HEK293 (cell line): ENCODE results near the gene POGZ.

Experiments used
- CTCF ChIA-PET: fragments of 350-600 bp; formaldehyde crosslinking; extraction: SDS; loops from one replicate; lab custom pipeline; 2021; ENCODE audit warnings: antibody characterized with exemption; lab: Yijun Ruan, JAX
- POLR2A ChIA-PET: fragments of 300-600 bp; formaldehyde crosslinking; extraction: SDS; loops from one replicate; lab custom pipeline; 2020; ENCODE audit warnings: antibody characterized with exemption, inconsistent platforms; lab: Yijun Ruan, JAX
- H3K27ac ChIP-seq: fragments of 200-500 bp; sonication (Bioruptor generic); 2 replicates; pipeline ENCODE4 v1.5.1; 2014; ENCODE audit warnings: low read depth, low read length, control low read depth, inconsistent platforms; ENCODE audit errors: extremely low read depth
- H3K36me3 ChIP-seq, 2 experiments: fragments of 200-500 bp in 1 of 2; sonication (Bioruptor generic) in 1 of 2; 1 replicate in 1 of 2; 2 replicates in 1 of 2; pipeline ENCODE4 v1.5.1; 2014 to 2017; ENCODE audit warnings: inconsistent platforms in 2 of 2, low read length in 2 of 2; ENCODE audit not compliant: control insufficient read depth in 2 of 2, insufficient read depth in 1 of 2
- H3K4me1 ChIP-seq: fragments of 200-500 bp; sonication (Bioruptor generic); 2 replicates; pipeline ENCODE4 v1.5.1; 2014; ENCODE audit warnings: mild to moderate bottlenecking, low read length, inconsistent platforms; ENCODE audit not compliant: control insufficient read depth, insufficient read depth
- H3K4me3 ChIP-seq: 2 replicates; pipeline ENCODE4 v1.5.1; 2011; ENCODE audit warnings: low read depth, mild to moderate bottlenecking, control low read depth, low read length, moderate library complexity
- H3K9me3 ChIP-seq: fragments of 200-500 bp; sonication (Bioruptor generic); 2 replicates; pipeline ENCODE4 v1.5.1; 2014; ENCODE audit warnings: low read depth, low read length, inconsistent platforms; ENCODE audit not compliant: control insufficient read depth, insufficient read depth
- ZBTB17 ChIP-seq: fragments of 450-650 bp; formaldehyde crosslinking; IDR thresholded peaks from 2 replicates; pipeline ENCODE4 v1.5.1; 2016; ENCODE audit warnings: missing biosample characterization, missing genetic modification characterization
- ZBTB8A ChIP-seq: fragments of 450-650 bp; formaldehyde crosslinking; IDR thresholded peaks from 2 replicates; pipeline ENCODE4 v1.5.1; 2016; ENCODE audit warnings: missing biosample characterization, missing genetic modification characterization
- ZNF121 ChIP-seq: fragments of 450-650 bp; formaldehyde crosslinking; IDR thresholded peaks from 2 replicates; pipeline ENCODE4 v1.5.1; 2016; ENCODE audit warnings: missing biosample characterization, missing genetic modification characterization
- ZNF19 ChIP-seq: fragments of 450-650 bp; formaldehyde crosslinking; IDR thresholded peaks from 2 replicates; pipeline ENCODE4; 2016; ENCODE audit warnings: missing biosample characterization, missing genetic modification characterization, low read depth
- ZNF221 ChIP-seq: fragments of 450-650 bp; formaldehyde crosslinking; IDR thresholded peaks from 2 replicates; pipeline ENCODE4 v1.5.1; 2017; ENCODE audit warnings: missing biosample characterization, missing genetic modification characterization, borderline replicate concordance
- ZNF23 ChIP-seq: fragments of 450-650 bp; formaldehyde crosslinking; IDR thresholded peaks from 2 replicates; pipeline ENCODE4 v1.5.1; 2016; ENCODE audit warnings: missing biosample characterization, missing genetic modification characterization, borderline replicate concordance
- ZNF248 ChIP-seq: fragments of 450-650 bp; formaldehyde crosslinking; IDR thresholded peaks from 2 replicates; pipeline ENCODE4 v1.5.1; 2017; ENCODE audit warnings: missing biosample characterization, missing genetic modification characterization
- ZNF292 ChIP-seq: fragments of 450-650 bp; formaldehyde crosslinking; IDR thresholded peaks from 2 replicates; pipeline ENCODE4 v1.5.1; 2016; ENCODE audit warnings: low read depth, missing biosample characterization, missing genetic modification characterization, borderline replicate concordance
- ZNF558 ChIP-seq: fragments of 450-650 bp; formaldehyde crosslinking; IDR thresholded peaks from 2 replicates; pipeline ENCODE4 v1.5.1; 2016; ENCODE audit warnings: missing biosample characterization, missing genetic modification characterization
- ZNF701 ChIP-seq: fragments of 450-650 bp; formaldehyde crosslinking; IDR thresholded peaks from 2 replicates; pipeline ENCODE4 v1.5.1; 2016; ENCODE audit warnings: missing biosample characterization, missing genetic modification characterization
- ZNF76 ChIP-seq: fragments of 450-650 bp; formaldehyde crosslinking; IDR thresholded peaks from 2 replicates; pipeline ENCODE4; 2016; ENCODE audit warnings: low read depth, missing biosample characterization, missing genetic modification characterization, borderline replicate concordance
- ZNF785 ChIP-seq: fragments of 450-650 bp; formaldehyde crosslinking; IDR thresholded peaks from 2 replicates; pipeline ENCODE4 v1.5.1; 2016; ENCODE audit warnings: missing biosample characterization, missing genetic modification characterization
- ZXDB ChIP-seq: fragments of 450-650 bp; formaldehyde crosslinking; IDR thresholded peaks from 2 replicates; pipeline ENCODE4 v1.5.1; 2016; ENCODE audit warnings: missing biosample characterization, missing genetic modification characterization
- TF ChIP-seq, protein P1 (sequence below): fragments of 450-650 bp; formaldehyde crosslinking; IDR thresholded peaks from 2 replicates; pipeline ENCODE4 v1.5.1; 2016; ENCODE audit warnings: missing biosample characterization, missing genetic modification characterization

POGZ gene

DNA sequence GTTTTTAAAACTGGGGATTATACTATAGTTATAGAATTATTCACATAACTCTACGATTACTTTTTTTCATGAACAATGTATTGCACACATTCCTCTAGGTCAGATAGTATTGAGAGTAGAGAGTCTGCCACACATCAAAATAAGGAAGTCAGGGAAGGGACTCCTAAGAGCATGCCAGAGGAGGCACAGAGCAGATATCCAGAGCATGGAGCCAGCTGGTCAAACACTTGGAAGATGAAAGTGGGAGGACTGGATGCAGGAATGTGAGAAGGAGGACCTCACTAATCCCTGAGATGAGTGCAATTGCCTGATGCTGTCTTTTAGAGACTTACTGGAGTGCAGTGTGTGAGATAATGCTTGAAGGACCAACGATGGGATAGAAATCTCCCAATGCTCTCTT, 102.6 kb downstream of the POGZ start:
- Histone ChIP-seq H3K36me3 (no peaks in the 10 kb centered on the region), H3K4me1 (no peaks in the 10 kb centered on the region), H3K27ac (no peak overlapping the region), H3K9me3 (no peaks in the 10 kb centered on the region), H3K4me3 (no peak overlapping the region)
- CTCF ChIA-PET: interaction anchor here (0.6 to 0.8 kb wide), 3 partner anchors 15 to 533 kb away, joined by 3 to 7 read pairs (median 5); no protein-coding TSS in a partner anchor
- TF ChIP-seq ZXDB: no peak
- TF ChIP-seq ZNF76 (tag by site-specific recombination): no peak
- no peak for TF ChIP-seq ZBTB8A (tag by site-specific recombination)
- no peak for TF ChIP-seq ZNF19 (tag by site-specific recombination)
- no peak for TF ChIP-seq ZNF121 (tag by site-specific recombination)
- no peak for TF ChIP-seq ZNF248 (tag by site-specific recombination)
- TF ChIP-seq ZNF23 (tag by site-specific recombination): no peak
- TF ChIP-seq ZNF701 (tag by site-specific recombination): no peak
- TF ChIP-seq, protein P1, sequence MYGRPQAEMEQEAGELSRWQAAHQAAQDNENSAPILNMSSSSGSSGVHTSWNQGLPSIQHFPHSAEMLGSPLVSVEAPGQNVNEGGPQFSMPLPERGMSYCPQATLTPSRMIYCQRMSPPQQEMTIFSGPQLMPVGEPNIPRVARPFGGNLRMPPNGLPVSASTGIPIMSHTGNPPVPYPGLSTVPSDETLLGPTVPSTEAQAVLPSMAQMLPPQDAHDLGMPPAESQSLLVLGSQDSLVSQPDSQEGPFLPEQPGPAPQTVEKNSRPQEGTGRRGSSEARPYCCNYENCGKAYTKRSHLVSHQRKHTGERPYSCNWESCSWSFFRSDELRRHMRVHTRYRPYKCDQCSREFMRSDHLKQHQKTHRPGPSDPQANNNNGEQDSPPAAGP (tag by site-specific recombination): no peak
- no peak for TF ChIP-seq ZNF785
- no peak for TF ChIP-seq ZNF292 (tag by site-specific recombination)
- TF ChIP-seq ZNF558 (tag by site-specific recombination): no peak
- TF ChIP-seq ZNF221 (tag by site-specific recombination): no peak
- no peak for TF ChIP-seq ZBTB17 (tag by site-specific recombination)
- POLR2A ChIA-PET: interaction anchor here (1.2 kb wide), 1 partner anchor 15 kb away, joined by 3 read pairs; no protein-coding TSS in a partner anchor
